H1 (cell line): ENCODE measurements around the gene FGF3. TPM values are rescaled to one million over a fixed set of nuclear protein-coding genes. Genes with fewer than 3 reads are reported as not detected.
A peak's percentile ranks its signal among the peaks of the same experiment; 100 is the strongest.

Experiments used
- ASH2L ChIP-seq: fragments of 200-600, 300-600 bp; sonication (generic); IDR thresholded peaks from one replicate; pipeline ENCODE4 v1.7.1; 2017; ENCODE audit warnings: low read length
- ATF2 ChIP-seq: IDR thresholded peaks from 2 replicates; pipeline ENCODE4 v1.6.1; 2012; ENCODE audit warnings: low read length, inconsistent platforms
- BRCA1 ChIP-seq: IDR thresholded peaks from 2 replicates; pipeline ENCODE4 v1.6.1; 2012; ENCODE audit warnings: low read depth, low read length, improper control_type of control experiment
- KDM4A ChIP-seq: IDR thresholded peaks from one replicate; pipeline ENCODE4 v1.7.1; 2012; ENCODE audit warnings: low read depth, mild to moderate bottlenecking, moderate library complexity, low read length, inconsistent platforms; ENCODE audit not compliant: severe bottlenecking
- NRF1 ChIP-seq: IDR thresholded peaks from 2 replicates; pipeline ENCODE4 v1.6.1; 2011; ENCODE audit warnings: mild to moderate bottlenecking, low read depth, low read length, improper control_type of control experiment
- SUZ12 ChIP-seq: fragments of 200-600 bp; sonication (generic); IDR thresholded peaks from 2 replicates; pipeline ENCODE4 v1.6.1; 2012; ENCODE audit warnings: mild to moderate bottlenecking, inconsistent platforms, low read length, moderate library complexity, mixed read lengths
- polyA plus RNA-seq, 7 experiments: library from polyadenylated mRNA; depleted of rRNA in 3 of 7; stranded (reverse) in 5 of 7; unstranded in 2 of 7; fragments of >200 nt in 5 of 7; fragments of 200-250 nt in 2 of 7; gene quantifications; 1 replicate in 5 of 7; 2 replicates in 1 of 7; 4 replicates in 1 of 7; pipeline versions ENCODE4 v1.2.1 to v1.2.3, GENCODE V29; 2011 to 2013; ENCODE audit warnings: missing spikeins in 2 of 7, mixed read lengths in 2 of 7
- total RNA-seq: library from RNA; stranded (reverse); fragmentation: NEBNext Ultra II Directional; extraction: Animal tissue kit (Norgen Biotek cat#: 25700); gene quantifications from 2 replicates; pipeline ENCODE4 v1.2.1, GENCODE V29; 2021
- TF ChIP-seq, protein P1 (sequence below): fragments of 300-600 bp; sonication (generic); IDR thresholded peaks from 2 replicates; pipeline ENCODE4 v1.7.1; 2012; ENCODE audit warnings: low read length, moderate library complexity, mild to moderate bottlenecking, inconsistent platforms; ENCODE audit not compliant: insufficient replicate concordance

FGF3 gene
- total and polyA plus RNA-seq, 2 of the 8 experiments (the other 6 are each of a cell fraction or from before 2014, with no cell fraction given) = not detected

- TF ChIP-seq, protein P1, sequence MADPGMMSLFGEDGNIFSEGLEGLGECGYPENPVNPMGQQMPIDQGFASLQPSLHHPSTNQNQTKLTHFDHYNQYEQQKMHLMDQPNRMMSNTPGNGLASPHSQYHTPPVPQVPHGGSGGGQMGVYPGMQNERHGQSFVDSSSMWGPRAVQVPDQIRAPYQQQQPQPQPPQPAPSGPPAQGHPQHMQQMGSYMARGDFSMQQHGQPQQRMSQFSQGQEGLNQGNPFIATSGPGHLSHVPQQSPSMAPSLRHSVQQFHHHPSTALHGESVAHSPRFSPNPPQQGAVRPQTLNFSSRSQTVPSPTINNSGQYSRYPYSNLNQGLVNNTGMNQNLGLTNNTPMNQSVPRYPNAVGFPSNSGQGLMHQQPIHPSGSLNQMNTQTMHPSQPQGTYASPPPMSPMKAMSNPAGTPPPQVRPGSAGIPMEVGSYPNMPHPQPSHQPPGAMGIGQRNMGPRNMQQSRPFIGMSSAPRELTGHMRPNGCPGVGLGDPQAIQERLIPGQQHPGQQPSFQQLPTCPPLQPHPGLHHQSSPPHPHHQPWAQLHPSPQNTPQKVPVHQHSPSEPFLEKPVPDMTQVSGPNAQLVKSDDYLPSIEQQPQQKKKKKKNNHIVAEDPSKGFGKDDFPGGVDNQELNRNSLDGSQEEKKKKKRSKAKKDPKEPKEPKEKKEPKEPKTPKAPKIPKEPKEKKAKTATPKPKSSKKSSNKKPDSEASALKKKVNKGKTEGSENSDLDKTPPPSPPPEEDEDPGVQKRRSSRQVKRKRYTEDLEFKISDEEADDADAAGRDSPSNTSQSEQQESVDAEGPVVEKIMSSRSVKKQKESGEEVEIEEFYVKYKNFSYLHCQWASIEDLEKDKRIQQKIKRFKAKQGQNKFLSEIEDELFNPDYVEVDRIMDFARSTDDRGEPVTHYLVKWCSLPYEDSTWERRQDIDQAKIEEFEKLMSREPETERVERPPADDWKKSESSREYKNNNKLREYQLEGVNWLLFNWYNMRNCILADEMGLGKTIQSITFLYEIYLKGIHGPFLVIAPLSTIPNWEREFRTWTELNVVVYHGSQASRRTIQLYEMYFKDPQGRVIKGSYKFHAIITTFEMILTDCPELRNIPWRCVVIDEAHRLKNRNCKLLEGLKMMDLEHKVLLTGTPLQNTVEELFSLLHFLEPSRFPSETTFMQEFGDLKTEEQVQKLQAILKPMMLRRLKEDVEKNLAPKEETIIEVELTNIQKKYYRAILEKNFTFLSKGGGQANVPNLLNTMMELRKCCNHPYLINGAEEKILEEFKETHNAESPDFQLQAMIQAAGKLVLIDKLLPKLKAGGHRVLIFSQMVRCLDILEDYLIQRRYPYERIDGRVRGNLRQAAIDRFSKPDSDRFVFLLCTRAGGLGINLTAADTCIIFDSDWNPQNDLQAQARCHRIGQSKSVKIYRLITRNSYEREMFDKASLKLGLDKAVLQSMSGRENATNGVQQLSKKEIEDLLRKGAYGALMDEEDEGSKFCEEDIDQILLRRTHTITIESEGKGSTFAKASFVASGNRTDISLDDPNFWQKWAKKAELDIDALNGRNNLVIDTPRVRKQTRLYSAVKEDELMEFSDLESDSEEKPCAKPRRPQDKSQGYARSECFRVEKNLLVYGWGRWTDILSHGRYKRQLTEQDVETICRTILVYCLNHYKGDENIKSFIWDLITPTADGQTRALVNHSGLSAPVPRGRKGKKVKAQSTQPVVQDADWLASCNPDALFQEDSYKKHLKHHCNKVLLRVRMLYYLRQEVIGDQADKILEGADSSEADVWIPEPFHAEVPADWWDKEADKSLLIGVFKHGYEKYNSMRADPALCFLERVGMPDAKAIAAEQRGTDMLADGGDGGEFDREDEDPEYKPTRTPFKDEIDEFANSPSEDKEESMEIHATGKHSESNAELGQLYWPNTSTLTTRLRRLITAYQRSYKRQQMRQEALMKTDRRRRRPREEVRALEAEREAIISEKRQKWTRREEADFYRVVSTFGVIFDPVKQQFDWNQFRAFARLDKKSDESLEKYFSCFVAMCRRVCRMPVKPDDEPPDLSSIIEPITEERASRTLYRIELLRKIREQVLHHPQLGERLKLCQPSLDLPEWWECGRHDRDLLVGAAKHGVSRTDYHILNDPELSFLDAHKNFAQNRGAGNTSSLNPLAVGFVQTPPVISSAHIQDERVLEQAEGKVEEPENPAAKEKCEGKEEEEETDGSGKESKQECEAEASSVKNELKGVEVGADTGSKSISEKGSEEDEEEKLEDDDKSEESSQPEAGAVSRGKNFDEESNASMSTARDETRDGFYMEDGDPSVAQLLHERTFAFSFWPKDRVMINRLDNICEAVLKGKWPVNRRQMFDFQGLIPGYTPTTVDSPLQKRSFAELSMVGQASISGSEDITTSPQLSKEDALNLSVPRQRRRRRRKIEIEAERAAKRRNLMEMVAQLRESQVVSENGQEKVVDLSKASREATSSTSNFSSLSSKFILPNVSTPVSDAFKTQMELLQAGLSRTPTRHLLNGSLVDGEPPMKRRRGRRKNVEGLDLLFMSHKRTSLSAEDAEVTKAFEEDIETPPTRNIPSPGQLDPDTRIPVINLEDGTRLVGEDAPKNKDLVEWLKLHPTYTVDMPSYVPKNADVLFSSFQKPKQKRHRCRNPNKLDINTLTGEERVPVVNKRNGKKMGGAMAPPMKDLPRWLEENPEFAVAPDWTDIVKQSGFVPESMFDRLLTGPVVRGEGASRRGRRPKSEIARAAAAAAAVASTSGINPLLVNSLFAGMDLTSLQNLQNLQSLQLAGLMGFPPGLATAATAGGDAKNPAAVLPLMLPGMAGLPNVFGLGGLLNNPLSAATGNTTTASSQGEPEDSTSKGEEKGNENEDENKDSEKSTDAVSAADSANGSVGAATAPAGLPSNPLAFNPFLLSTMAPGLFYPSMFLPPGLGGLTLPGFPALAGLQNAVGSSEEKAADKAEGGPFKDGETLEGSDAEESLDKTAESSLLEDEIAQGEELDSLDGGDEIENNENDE = no peak
- TF ChIP-seq ASH2L = no peak
- TF ChIP-seq ATF2 = no peak
- TF ChIP-seq KDM4A = peak; percentile 43
- TF ChIP-seq NRF1 = no peak
- no peak for TF ChIP-seq BRCA1
- peak; percentile 71 for TF ChIP-seq SUZ12
Observed at GRCh38 chr11:69818603-69819441, at the start of gene FGF3 (continued).
